H9 (cell line): Measurements from ENCODE around the gene SLC23A2. TPM values are rescaled to one million over a fixed set of nuclear protein-coding genes. Genes with fewer than 3 reads are reported as not detected.
A peak's percentile ranks its signal among the peaks of the same experiment; 100 is the strongest.

Experiments
- DNase-seq: peaks from one replicate; pipeline ENCODE4 v3.0.0-alpha.2; 2017
- H2AFZ ChIP-seq: one replicate; pipeline ENCODE4 v1.6.1; 2013; ENCODE audit warnings: mild to moderate bottlenecking, low read length, control low read depth, moderate library complexity
- H2AK5ac ChIP-seq: 2 replicates; pipeline ENCODE4 v1.6.1; 2013; ENCODE audit warnings: low read length, control low read depth, mixed read lengths; ENCODE audit not compliant: insufficient read length
- H2BK120ac ChIP-seq: one replicate; pipeline ENCODE4 v1.6.1; 2013; ENCODE audit warnings: low read depth, mild to moderate bottlenecking, low read length, control low read depth, inconsistent platforms; ENCODE audit not compliant: poor library complexity, severe bottlenecking
- H2BK12ac ChIP-seq: 2 replicates; pipeline ENCODE4 v1.6.1; 2013; ENCODE audit warnings: low read length, control low read depth, mixed read lengths, low read depth; ENCODE audit not compliant: insufficient read length
- H2BK15ac ChIP-seq: 2 replicates; pipeline ENCODE4 v1.6.1; 2013; ENCODE audit warnings: low read depth, low read length, control low read depth
- H2BK20ac ChIP-seq: one replicate; pipeline ENCODE4 v1.6.1; 2013; ENCODE audit warnings: low read depth, mild to moderate bottlenecking, low read length, control low read depth, inconsistent platforms; ENCODE audit not compliant: poor library complexity, severe bottlenecking
- H2BK5ac ChIP-seq: 2 replicates; pipeline ENCODE4 v1.6.1; 2013; ENCODE audit warnings: low read length, control low read depth, mixed read lengths; ENCODE audit not compliant: insufficient read length
- H3K14ac ChIP-seq: 2 replicates; pipeline ENCODE4 v1.6.1; 2013; ENCODE audit warnings: low read length, control low read depth; ENCODE audit not compliant: insufficient read depth
- H3K18ac ChIP-seq: 2 replicates; pipeline ENCODE4 v1.6.1; 2013; ENCODE audit warnings: low read depth, mild to moderate bottlenecking, mixed read lengths, low read length, control low read depth; ENCODE audit not compliant: insufficient read length
- H3K23ac ChIP-seq: 2 replicates; pipeline ENCODE4 v1.6.1; 2013; ENCODE audit warnings: low read length, control low read depth, mixed read lengths, low read depth; ENCODE audit not compliant: insufficient read length
- H3K23me2 ChIP-seq: 2 replicates; pipeline ENCODE4 v1.6.1; 2013; ENCODE audit warnings: low read depth, mild to moderate bottlenecking, mixed read lengths, low read length, control low read depth; ENCODE audit not compliant: insufficient read length, poor library complexity, severe bottlenecking
- H3K27ac ChIP-seq: 2 replicates; pipeline ENCODE4 v1.5.1; 2013; ENCODE audit warnings: low read length, control low read depth, mixed read lengths, low read depth; ENCODE audit not compliant: insufficient read length
- H3K27me3 ChIP-seq: 2 replicates; pipeline ENCODE4 v1.6.1; 2013; ENCODE audit warnings: low read length, control low read depth, inconsistent platforms; ENCODE audit not compliant: insufficient read depth
- H3K4ac ChIP-seq: 2 replicates; pipeline ENCODE4 v1.6.1; 2013; ENCODE audit warnings: low read depth, mild to moderate bottlenecking, control low read depth, inconsistent platforms, low read length, moderate library complexity
- H3K4me1 ChIP-seq: 2 replicates; pipeline ENCODE4 v1.6.1; 2013; ENCODE audit warnings: low read length, control low read depth, inconsistent platforms; ENCODE audit not compliant: insufficient read depth
- H3K4me2 ChIP-seq: 2 replicates; pipeline ENCODE4 v1.6.1; 2013; ENCODE audit warnings: low read length, control low read depth, mixed read lengths; ENCODE audit not compliant: insufficient read length, insufficient read depth
- H3K56ac ChIP-seq: 2 replicates; pipeline ENCODE4 v1.6.1; 2013; ENCODE audit warnings: low read depth, mild to moderate bottlenecking, mixed read lengths, low read length, control low read depth; ENCODE audit not compliant: insufficient read length
- H3K79me1 ChIP-seq: 2 replicates; pipeline ENCODE4 v1.6.1; 2013; ENCODE audit warnings: low read depth, mild to moderate bottlenecking, moderate library complexity, low read length, control low read depth, inconsistent platforms; ENCODE audit not compliant: insufficient read depth, poor library complexity, severe bottlenecking
- H3K79me2 ChIP-seq: 2 replicates; pipeline ENCODE4 v1.6.1; 2013; ENCODE audit warnings: low read length, control low read depth, inconsistent platforms; ENCODE audit not compliant: insufficient read depth
- H3K9ac ChIP-seq: 2 replicates; pipeline ENCODE4 v1.6.1; 2013; ENCODE audit warnings: low read length, control low read depth, mixed read lengths; ENCODE audit not compliant: insufficient read length; ENCODE audit errors: extremely low read depth
- H3K9me3 ChIP-seq: one replicate; pipeline ENCODE4 v1.6.1; 2013; ENCODE audit warnings: low read depth, low read length, inconsistent platforms; ENCODE audit not compliant: control insufficient read depth
- H3T11ph ChIP-seq: one replicate; pipeline ENCODE4 v1.6.1; 2013; ENCODE audit warnings: mild to moderate bottlenecking, low read length, control low read depth, inconsistent platforms
- H4K20me1 ChIP-seq: one replicate; pipeline ENCODE4 v1.6.1; 2013; ENCODE audit not compliant: control insufficient read depth, insufficient read length, insufficient read depth
- H4K5ac ChIP-seq: 2 replicates; pipeline ENCODE4 v1.6.1; 2013; ENCODE audit warnings: low read depth, mild to moderate bottlenecking, mixed read lengths, low read length, control low read depth; ENCODE audit not compliant: insufficient read length
- H4K8ac ChIP-seq: replicated peaks from 2 replicates; pipeline ENCODE4 v1.6.1; 2013; ENCODE audit warnings: low read length, control low read depth, mixed read lengths, low read depth; ENCODE audit not compliant: insufficient read length
- H4K91ac ChIP-seq: 2 replicates; pipeline ENCODE4 v1.6.1; 2013; ENCODE audit warnings: low read depth, mild to moderate bottlenecking, moderate library complexity, mixed read lengths, low read length, control low read depth; ENCODE audit not compliant: insufficient read length
- H3K27ac Mint-ChIP-seq, 3 experiments: 2 replicates in 2 of 3; 3 replicates in 1 of 3; pipeline ENCODE4 v1.8.0; 2020 to 2021; ENCODE audit warnings: mixed read lengths in 3 of 3, mild to moderate bottlenecking in 1 of 3, moderate library complexity in 1 of 3
- H3K27me3 Mint-ChIP-seq: 2 replicates; pipeline ENCODE4 v1.8.0; 2021; ENCODE audit warnings: low read depth, mild to moderate bottlenecking, moderate library complexity, mixed read lengths
- H3K36me3 Mint-ChIP-seq, 3 experiments: 2 replicates in 2 of 3; 3 replicates in 1 of 3; pipeline ENCODE4 v1.8.0; 2020 to 2021; ENCODE audit warnings: low read depth in 3 of 3, mixed read lengths in 3 of 3; ENCODE audit not compliant: insufficient read depth in 1 of 3
- H3K4me1 Mint-ChIP-seq, 2 experiments: 2 replicates each; pipeline ENCODE4 v1.8.0; 2020; ENCODE audit warnings: mixed read lengths in 2 of 2
- H3K4me3 Mint-ChIP-seq, 2 experiments: 2 replicates in 1 of 2; 3 replicates in 1 of 2; pipeline ENCODE4 v1.8.0; 2020 to 2021; ENCODE audit warnings: mild to moderate bottlenecking in 2 of 2, mixed read lengths in 2 of 2, moderate library complexity in 1 of 2
- H3K9me3 Mint-ChIP-seq, 2 experiments: 2 replicates in 1 of 2; 3 replicates in 1 of 2; pipeline ENCODE4 v1.8.0; 2020; ENCODE audit warnings: mild to moderate bottlenecking in 2 of 2, mixed read lengths in 2 of 2, moderate library complexity in 1 of 2
- WGBS: extraction: QIAGEN DNeasy Blood & Tissue Kit; methylation state at CpG from one replicate; pipeline ENCODE4 v1.1.7; 2013; ENCODE audit warnings: missing lambda C conversion rate, low lambda C conversion rate, mixed read lengths; ENCODE audit not compliant: insufficient read length; ENCODE audit errors: extremely low coverage; 5-methylcytosine and 5-hydroxymethylcytosine counted together
- total RNA-seq: library from RNA; stranded (reverse); gene quantifications from 2 replicates; pipeline ENCODE4 v1.2.1, GENCODE V29; 2021
- TF ChIP-seq, protein P1 (sequence below): fragments of 200-600 bp; sonication (generic); conservative IDR thresholded peaks from 3 replicates; pipeline ENCODE4 v1.8.0; 2021; ENCODE audit warnings: antibody characterized with exemption, mild to moderate bottlenecking

The SLC23A2 gene
- total RNA-seq, 1 experiment from 2014 or later, result 16.5 TPM

- H3K27ac ChIP-seq, result no peak overlapping the region
- TF ChIP-seq, protein P1, sequence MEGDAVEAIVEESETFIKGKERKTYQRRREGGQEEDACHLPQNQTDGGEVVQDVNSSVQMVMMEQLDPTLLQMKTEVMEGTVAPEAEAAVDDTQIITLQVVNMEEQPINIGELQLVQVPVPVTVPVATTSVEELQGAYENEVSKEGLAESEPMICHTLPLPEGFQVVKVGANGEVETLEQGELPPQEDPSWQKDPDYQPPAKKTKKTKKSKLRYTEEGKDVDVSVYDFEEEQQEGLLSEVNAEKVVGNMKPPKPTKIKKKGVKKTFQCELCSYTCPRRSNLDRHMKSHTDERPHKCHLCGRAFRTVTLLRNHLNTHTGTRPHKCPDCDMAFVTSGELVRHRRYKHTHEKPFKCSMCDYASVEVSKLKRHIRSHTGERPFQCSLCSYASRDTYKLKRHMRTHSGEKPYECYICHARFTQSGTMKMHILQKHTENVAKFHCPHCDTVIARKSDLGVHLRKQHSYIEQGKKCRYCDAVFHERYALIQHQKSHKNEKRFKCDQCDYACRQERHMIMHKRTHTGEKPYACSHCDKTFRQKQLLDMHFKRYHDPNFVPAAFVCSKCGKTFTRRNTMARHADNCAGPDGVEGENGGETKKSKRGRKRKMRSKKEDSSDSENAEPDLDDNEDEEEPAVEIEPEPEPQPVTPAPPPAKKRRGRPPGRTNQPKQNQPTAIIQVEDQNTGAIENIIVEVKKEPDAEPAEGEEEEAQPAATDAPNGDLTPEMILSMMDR, result no peak
- H3K9me3 ChIP-seq, result no peaks in the 10 kb centered on the region
- no peaks in the 10 kb centered on the region for H3K23me2 ChIP-seq
- H2AFZ ChIP-seq, result no peak overlapping the region
- no CpG with 5 or more reads among the region's 11 CpGs for WGBS
- no peak overlapping the region for H4K5ac ChIP-seq
- no peak overlapping the region for H2BK5ac ChIP-seq
- no peak overlapping the region for H3K18ac ChIP-seq
- no peaks in the 10 kb centered on the region for H3K9me3 Mint-ChIP-seq
- no peaks in the 10 kb centered on the region for H3K79me1 ChIP-seq
- H3T11ph ChIP-seq, result no peak overlapping the region
- no peaks in the 10 kb centered on the region for H3K27me3 Mint-ChIP-seq
- H3K23ac ChIP-seq, result no peak overlapping the region
- H3K14ac ChIP-seq, result no peak overlapping the region
- H4K8ac ChIP-seq, result no peak overlapping the region
- no peak overlapping the region for H4K91ac ChIP-seq
- H3K36me3 Mint-ChIP-seq, result peaks cover 19 to 50% (median 37%) of the 10 kb centered on the region in 3 experiments
- no peak overlapping the region for H2BK20ac ChIP-seq
- no peaks in the 10 kb centered on the region for H3K4me1 Mint-ChIP-seq
- H3K4ac ChIP-seq, result no peak overlapping the region
- no peaks in the 10 kb centered on the region for H4K20me1 ChIP-seq
- H3K27ac Mint-ChIP-seq, result peak overlapping the region in 2 of 3 experiments; percentile 8 to 73; a peak in 2 of 7 replicates
- H3K4me2 ChIP-seq, result no peak overlapping the region
- no peak for DNase-seq
- H2BK12ac ChIP-seq, result no peak overlapping the region
- no peak overlapping the region for H2AK5ac ChIP-seq
- H3K56ac ChIP-seq, result no peak overlapping the region
- no peaks in the 10 kb centered on the region for H3K79me2 ChIP-seq
- H3K4me3 Mint-ChIP-seq, result no peak overlapping the region
- H2BK15ac ChIP-seq, result no peak overlapping the region
- no peaks in the 10 kb centered on the region for H3K27me3 ChIP-seq
- H3K4me1 ChIP-seq, result no peaks in the 10 kb centered on the region
- no peak overlapping the region for H3K9ac ChIP-seq
- H2BK120ac ChIP-seq, result no peak overlapping the region
These were observed 139.3 kb downstream of the SLC23A2 start for GRCh38 chr20:4861961-4862360.
